GM18502 (cell line): ENCODE measurements around the gene ADNP.
"Not testable (repeated sequence)": the region's sequence is repeated elsewhere in the genome, so short reads cannot be mapped to it uniquely, and the experiment has no call there.

ENCODE experiments used
- ATAC-seq: cut with Tn5 transposase; IDR thresholded peaks from one replicate; pipeline ENCODE4 v1.9.1; 2021; ENCODE audit warnings: mild to moderate bottlenecking; ENCODE audit not compliant: unreplicated experiment, poor library complexity

ADNP gene

GRCh38 chr20:50931306-50932015 lies at the start of gene ADNP:
TSS of gene ADNP (minus strand) at chr20:50931437. CDS start at chr20:50903996, 27,441 bp downstream.
- ATAC-seq, result peak; percentile 72

GRCh38 chr20:50980071-50980681 lies 48.9 kb upstream of the ADNP start:
- ATAC-seq, result no peak

- ATAC-seq, result not testable (repeated sequence)
Measured at GRCh38 chr20:50978533-50978932, 47.3 kb upstream of the ADNP start.

GRCh38 chr20:50977066-50978021 lies 46.1 kb upstream of the ADNP start:
- ATAC-seq, result no peak

GRCh38 chr20:50975701-50976330 lies 44.6 kb upstream of the ADNP start:
- no peak for ATAC-seq

GRCh38 chr20:50969912-50970311 lies 38.7 kb upstream of the ADNP start:
- no peak for ATAC-seq

GRCh38 chr20:50969435-50969834 lies 38.2 kb upstream of the ADNP start:
- no peak for ATAC-seq

- no peak for ATAC-seq
Measured at GRCh38 chr20:50968289-50968688, 37.1 kb upstream of the ADNP start.

- ATAC-seq, result no peak
Measured at GRCh38 chr20:50967586-50967985, 36.3 kb upstream of the ADNP start.

- ATAC-seq, result no peak
Measured at GRCh38 chr20:50959543-50960126, 28.4 kb upstream of the ADNP start.

- peak; percentile 76 for ATAC-seq
Measured at GRCh38 chr20:50958615-50959542, 27.6 kb upstream of the ADNP start, which contains the start of gene MOCS3. TSS of gene MOCS3 (plus strand) at chr20:50958818. CDS start at chr20:50958843, 25 bp downstream.

- ATAC-seq, result peak; percentile 77
Measured at GRCh38 chr20:50957798-50958614, 26.8 kb upstream of the ADNP start, which contains the start of gene DPM1. TSS of gene DPM1 (minus strand) at chr20:50958532. CDS start at chr20:50958523, 9 bp downstream.

GRCh38 chr20:50957276-50957675 lies 26.0 kb upstream of the ADNP start:
- ATAC-seq, result no peak

GRCh38 chr20:50953821-50954220 lies 22.6 kb upstream of the ADNP start:
- no peak for ATAC-seq

- ATAC-seq, result no peak
Measured at GRCh38 chr20:50953196-50953595, 22.0 kb upstream of the ADNP start.

- ATAC-seq, result no peak
Measured at GRCh38 chr20:50948132-50948785, 17.0 kb upstream of the ADNP start.

GRCh38 chr20:50943069-50943468 lies 11.8 kb upstream of the ADNP start:
- no peak for ATAC-seq
